ENCODE results near the gene MAN2B2.

DNA sequence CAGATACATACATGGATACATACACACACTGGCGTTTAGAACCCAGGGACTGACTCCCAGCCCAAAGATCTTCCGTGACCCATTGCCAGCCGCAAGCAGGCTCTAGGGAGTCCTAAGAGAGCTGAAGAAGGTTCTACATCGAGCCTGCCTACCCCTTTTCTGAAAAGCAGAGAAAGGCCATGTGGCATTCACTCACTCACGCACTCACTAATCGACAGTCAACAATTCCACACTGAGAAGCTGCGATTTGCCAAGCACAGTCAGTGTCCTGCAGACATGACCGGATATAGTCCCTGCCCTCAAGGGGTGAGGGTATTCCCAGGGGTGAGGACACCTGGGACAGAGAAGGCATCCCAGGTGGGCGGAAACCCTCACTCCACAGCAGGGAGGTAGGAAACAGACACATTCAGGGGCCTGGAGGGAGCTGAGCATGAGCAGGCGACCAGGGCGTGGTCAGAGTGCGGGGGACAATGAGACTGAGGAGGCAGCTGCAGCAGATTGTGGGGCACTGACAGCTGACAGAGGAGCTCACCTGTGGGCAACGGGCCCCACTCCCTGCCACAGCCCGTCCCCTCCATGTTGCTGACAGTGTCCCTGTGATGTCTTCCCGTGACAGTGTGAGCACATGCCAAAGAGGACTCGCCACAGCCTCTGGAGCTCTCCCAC lies 13.2 kb upstream of the MAN2B2 start:
- TF ChIP-seq CTCF (IDR thresholded peaks at IDR 0.05) = no peak
- TF ChIP-seq POLR2A (IDR thresholded peaks at IDR 0.05) = no peak
